Measurements from ENCODE around the gene PRRT2. TPM values are rescaled to one million over a fixed set of nuclear protein-coding genes. Genes with fewer than 3 reads are reported as not detected.
A peak's percentile ranks its signal among the peaks of the same experiment; 100 is the strongest.

PRRT2 gene
- total RNA-seq, 4 donors from 2014 or later: 10.0 to 28.4 (median 18.5) TPM

DNA sequence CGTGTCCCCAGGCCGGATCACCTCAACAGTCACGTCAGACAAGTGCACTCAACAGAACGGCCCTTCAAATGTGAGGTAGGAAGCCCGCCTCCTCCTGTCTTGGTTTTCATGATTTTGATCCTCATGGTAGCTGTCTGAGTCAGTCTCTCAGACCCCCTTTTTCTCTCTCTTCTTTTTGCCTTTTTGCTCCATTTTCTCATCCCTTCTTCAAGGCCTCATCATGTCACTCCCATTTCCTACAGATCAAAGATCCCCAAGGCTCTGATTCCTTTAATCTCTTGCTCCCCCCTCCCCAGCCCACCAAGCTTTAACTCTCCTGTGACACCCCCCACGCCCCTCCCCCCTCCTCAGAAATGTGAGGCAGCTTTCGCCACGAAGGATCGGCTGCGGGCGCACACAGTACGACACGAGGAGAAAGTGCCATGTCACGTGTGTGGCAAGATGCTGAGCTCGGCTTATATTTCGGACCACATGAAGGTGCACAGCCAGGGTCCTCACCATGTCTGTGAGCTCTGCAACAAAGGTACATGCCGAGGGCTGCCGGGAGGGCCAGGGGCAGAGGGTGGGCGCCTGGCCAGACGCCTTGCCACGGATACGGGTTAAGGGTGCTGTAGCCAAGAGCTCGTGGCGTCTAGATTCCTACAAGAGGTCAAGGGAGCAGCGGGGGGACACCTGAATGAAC, 3.6 kb upstream of the PRRT2 start:
- H3K27ac ChIP-seq: peak overlapping the region; percentile 94 to 99 (median 94)
- H3K9me3 ChIP-seq: no peaks in the 10 kb centered on the region
- H3K36me3 ChIP-seq: peaks cover 0 to 20% (median 8%) of the 10 kb centered on the region in 3 donors
- H3K4me1 ChIP-seq: peaks cover 0 to 70% (median 58%) of the 10 kb centered on the region in 4 donors
- WGBS, 2 donors: 40 to 48% methylated on average over 23 to 25 of the region's 25 CpGs
- peak overlapping the region; percentile 46 to 75 (median 50) for H3K4me3 ChIP-seq
- H3K27me3 ChIP-seq: no peaks in the 10 kb centered on the region
- no peak for DNase-seq (ENCODE audit: low spot score in 2 of 2)
- no peak for TF ChIP-seq POLR2A (IDR thresholded peaks at IDR 0.05)
- TF ChIP-seq, protein P1, sequence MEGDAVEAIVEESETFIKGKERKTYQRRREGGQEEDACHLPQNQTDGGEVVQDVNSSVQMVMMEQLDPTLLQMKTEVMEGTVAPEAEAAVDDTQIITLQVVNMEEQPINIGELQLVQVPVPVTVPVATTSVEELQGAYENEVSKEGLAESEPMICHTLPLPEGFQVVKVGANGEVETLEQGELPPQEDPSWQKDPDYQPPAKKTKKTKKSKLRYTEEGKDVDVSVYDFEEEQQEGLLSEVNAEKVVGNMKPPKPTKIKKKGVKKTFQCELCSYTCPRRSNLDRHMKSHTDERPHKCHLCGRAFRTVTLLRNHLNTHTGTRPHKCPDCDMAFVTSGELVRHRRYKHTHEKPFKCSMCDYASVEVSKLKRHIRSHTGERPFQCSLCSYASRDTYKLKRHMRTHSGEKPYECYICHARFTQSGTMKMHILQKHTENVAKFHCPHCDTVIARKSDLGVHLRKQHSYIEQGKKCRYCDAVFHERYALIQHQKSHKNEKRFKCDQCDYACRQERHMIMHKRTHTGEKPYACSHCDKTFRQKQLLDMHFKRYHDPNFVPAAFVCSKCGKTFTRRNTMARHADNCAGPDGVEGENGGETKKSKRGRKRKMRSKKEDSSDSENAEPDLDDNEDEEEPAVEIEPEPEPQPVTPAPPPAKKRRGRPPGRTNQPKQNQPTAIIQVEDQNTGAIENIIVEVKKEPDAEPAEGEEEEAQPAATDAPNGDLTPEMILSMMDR (IDR thresholded peaks at IDR 0.05): no peak
- no peak for TF ChIP-seq EP300 (IDR thresholded peaks at IDR 0.05)

DNA sequence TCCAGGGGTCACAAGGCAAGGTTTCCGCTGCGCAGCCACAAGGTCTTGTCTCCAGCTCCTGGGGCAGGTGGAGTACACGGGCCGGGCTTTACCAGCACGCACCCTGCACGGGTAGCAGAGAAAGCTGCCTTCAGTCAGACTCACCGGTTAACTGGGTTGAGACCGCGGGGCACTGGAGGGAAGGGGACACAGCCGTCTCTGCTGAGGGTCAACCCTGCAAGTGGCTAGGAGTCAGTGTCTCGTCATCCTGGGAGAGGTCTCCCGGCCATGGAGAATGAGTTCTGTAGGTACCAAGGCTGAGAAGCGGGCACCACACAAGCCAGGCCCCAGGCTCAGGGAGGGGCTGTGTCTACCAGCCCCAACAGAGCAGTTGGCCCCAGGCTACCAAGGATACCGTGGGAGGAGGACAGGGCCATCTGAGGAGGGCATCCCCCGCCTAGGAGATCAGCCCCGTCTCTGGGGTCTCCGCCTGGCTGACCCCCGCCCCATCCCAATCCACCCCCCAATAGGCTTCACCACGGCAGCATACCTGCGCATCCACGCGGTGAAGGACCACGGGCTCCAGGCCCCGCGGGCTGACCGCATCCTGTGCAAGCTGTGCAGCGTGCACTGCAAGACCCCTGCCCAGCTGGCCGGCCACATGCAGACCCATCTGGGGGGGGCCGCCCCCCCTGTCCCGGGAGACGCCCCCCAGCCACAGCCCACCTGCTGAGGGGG, 2.8 kb upstream of the PRRT2 start:
- DNase-seq (ENCODE audit: low spot score in 2 of 2): no peak
- Histone ChIP-seq H3K36me3 (peaks cover 0 to 20% (median 8%) of the 10 kb centered on the region in 3 donors), H3K27ac (peak overlapping the region; percentile 94 to 99 (median 94)), H3K9me3 (no peaks in the 10 kb centered on the region), H3K27me3 (no peaks in the 10 kb centered on the region), H3K4me3 (no peak overlapping the region), H3K4me1 (peaks cover 0 to 71% (median 61%) of the 10 kb centered on the region in 4 donors)
- TF ChIP-seq POLR2A (IDR thresholded peaks at IDR 0.05): no peak
- TF ChIP-seq EP300 (IDR thresholded peaks at IDR 0.05): no peak
- 71 to 90% methylated on average over 11 to 25 of the region's 31 CpGs for WGBS, 2 donors

DNA sequence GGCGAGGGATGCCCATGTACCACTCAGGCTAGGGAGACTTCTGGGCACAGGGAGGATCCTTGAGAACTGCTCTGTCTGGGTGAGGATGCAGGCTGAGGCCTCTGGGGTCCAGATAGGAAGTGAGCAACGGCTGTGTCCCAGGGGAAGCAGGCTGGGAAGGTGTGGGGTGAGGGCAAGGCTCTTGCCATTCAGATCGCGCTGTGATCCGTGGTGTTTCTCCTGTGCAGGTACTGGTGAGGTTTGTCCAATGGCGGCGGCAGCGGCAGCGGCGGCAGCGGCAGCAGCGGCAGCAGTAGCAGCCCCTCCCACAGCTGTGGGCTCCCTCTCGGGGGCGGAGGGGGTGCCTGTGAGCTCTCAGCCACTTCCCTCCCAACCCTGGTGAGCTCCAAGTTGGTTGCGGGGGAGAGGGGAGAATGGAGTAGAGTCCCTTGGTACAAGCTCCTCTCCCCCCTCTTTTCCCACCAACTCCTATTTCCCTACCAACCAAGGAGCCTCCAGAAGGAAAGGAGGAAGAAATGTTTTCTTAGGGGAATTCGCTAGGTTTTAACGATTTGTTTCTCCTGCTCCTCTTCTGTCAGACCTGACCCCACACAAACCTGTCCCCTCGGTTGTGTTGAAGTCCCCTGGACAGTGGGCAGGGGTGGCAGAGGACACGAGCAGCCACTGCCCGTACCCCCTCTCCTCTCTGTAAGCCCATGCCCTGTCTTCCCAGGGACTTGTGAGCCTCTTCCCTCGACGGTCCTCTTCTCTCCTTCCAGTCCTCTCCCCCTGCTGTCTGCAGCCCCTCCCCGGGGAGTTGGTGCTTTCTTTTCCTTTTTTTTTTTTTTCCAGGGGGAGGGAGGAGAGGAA, 1.9 kb upstream of the PRRT2 start:
- Histone ChIP-seq H3K9me3 (no peaks in the 10 kb centered on the region), H3K4me1 (peaks cover 0 to 74% (median 66%) of the 10 kb centered on the region in 4 donors), H3K4me3 (no peak overlapping the region), H3K27ac (peak overlapping the region; percentile 81 to 99 (median 94)), H3K27me3 (no peaks in the 10 kb centered on the region), H3K36me3 (peaks cover 0 to 20% (median 8%) of the 10 kb centered on the region in 3 donors)
- DNase-seq (ENCODE audit: low spot score in 2 of 2): no peak
- no peak for TF ChIP-seq EP300 (IDR thresholded peaks at IDR 0.05)
- TF ChIP-seq, protein P1 (IDR thresholded peaks at IDR 0.05): no peak
- TF ChIP-seq POLR2A (IDR thresholded peaks at IDR 0.05): no peak
- 49 to 50% methylated on average over 22 to 23 of the region's 23 CpGs for WGBS, 2 donors

DNA sequence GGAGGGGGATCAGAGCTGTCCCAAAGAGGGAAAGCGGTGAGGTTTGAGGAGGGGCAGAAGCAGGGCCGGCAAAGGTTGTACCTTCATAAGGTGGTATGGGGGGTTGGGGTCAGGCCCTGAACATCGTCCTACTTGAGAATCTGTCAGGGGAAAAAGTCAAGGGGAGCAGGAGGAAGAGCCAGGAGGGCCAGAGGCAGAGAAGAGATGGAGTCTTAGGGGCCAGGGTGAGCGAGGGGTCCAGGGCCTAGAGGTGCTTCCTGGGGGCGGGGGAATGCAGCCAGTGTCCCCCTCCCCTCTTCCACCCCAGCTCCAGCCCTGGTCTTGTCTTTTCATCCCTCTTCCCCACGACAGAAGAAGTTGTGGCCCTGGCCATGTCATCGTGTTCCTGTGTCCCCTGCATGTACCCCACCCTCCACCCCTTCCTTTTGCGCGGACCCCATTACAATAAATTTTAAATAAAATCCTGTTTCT, 1.3 kb upstream of the PRRT2 start:
- DNase-seq (ENCODE audit: low spot score in 2 of 2): no peak
- no peak for TF ChIP-seq EP300 (IDR thresholded peaks at IDR 0.05)
- H3K4me3 ChIP-seq: peak overlapping the region in 2 of 4 donors; percentile 57 to 70
- peak overlapping the region; percentile 81 to 99 (median 94) for H3K27ac ChIP-seq
- peaks cover 0 to 80% (median 70%) of the 10 kb centered on the region in 4 donors for H3K4me1 ChIP-seq
- H3K27me3 ChIP-seq: no peaks in the 10 kb centered on the region
- no peaks in the 10 kb centered on the region for H3K9me3 ChIP-seq
- peaks cover 0 to 20% (median 8%) of the 10 kb centered on the region in 3 donors for H3K36me3 ChIP-seq
- WGBS, 2 donors: 22 to 29% methylated on average over 8 to 9 of the region's 9 CpGs

DNA sequence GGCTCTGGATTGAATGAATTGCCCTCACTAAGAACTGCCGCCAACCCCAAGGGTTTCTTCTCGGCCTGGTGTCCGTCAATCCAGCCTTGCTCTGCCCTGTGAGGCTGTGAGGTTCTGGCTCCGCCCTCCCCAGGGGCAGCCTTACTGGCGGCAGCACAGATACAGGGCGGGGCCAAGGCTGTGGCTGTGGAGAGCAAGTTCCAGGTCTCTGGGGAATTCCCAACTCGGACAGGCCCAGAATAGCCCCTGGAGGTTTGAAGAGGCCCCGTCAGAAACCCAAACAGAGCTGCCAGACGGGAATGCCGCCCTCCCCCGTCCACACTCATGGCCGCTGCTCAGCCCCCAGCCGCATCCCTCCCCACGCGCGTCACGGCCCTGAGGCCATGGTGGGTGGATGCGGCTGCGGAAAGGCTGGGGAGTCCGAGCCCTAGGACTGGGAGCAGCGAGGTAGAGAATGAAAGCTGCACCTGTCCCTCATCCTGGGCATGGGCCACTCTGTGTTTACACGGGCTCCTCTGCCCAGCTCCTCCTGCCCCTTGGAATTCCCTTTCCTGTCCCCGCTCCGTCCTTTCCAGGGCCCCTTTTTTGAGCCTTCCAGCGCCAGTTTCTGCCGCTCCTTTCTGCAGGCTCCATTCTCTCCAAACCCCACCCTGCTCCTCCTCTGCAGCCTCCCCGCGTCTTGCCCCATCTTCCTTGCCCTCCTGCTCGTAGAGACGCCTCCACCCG, 660 bp upstream of the PRRT2 start:
- no peaks in the 10 kb centered on the region for H3K9me3 ChIP-seq
- peaks cover 0 to 20% (median 8%) of the 10 kb centered on the region in 3 donors for H3K36me3 ChIP-seq
- H3K27me3 ChIP-seq: no peaks in the 10 kb centered on the region
- peak; percentile 90 to 94 for DNase-seq (ENCODE audit: low spot score in 2 of 2)
- peak overlapping the region; percentile 35 to 70 (median 56) for H3K4me3 ChIP-seq
- peak overlapping the region; percentile 81 to 99 (median 94) for H3K27ac ChIP-seq
- peaks cover 0 to 80% (median 70%) of the 10 kb centered on the region in 4 donors for H3K4me1 ChIP-seq
- TF ChIP-seq EP300 (IDR thresholded peaks at IDR 0.05) (peak; percentile 59 to 85), POLR2A (IDR thresholded peaks at IDR 0.05) (peak in 1 of 2 donors; percentile 75)
- TF ChIP-seq, protein P1 (IDR thresholded peaks at IDR 0.05): peak in 2 of 5 experiments; percentile 10 to 32
- WGBS, 2 donors: 0% methylated on average over 26 to 31 of the region's 31 CpGs
